Neural cell (in vitro differentiated cells): ENCODE measurements around the gene WIF1.

Experiments used
- CTCF ChIP-seq: fragments of 450-650 bp; IDR thresholded peaks from 2 replicates; pipeline ENCODE4 v1.5.1; 2014; ENCODE audit warnings: antibody characterized with exemption, mild to moderate bottlenecking, moderate library complexity; ENCODE audit not compliant: poor library complexity, severe bottlenecking
- EP300 ChIP-seq: fragments of 450-650 bp; conservative IDR thresholded peaks from 2 replicates; pipeline ENCODE4 v1.6.1; 2014; ENCODE audit warnings: antibody characterized with exemption, mild to moderate bottlenecking, moderate library complexity; ENCODE audit not compliant: poor library complexity, severe bottlenecking
- EZH2 ChIP-seq: fragments of 200-600, 300-800 bp; shearing (Covaris generic), sonication (generic); IDR thresholded peaks from 2 replicates; pipeline ENCODE4 v1.6.1; 2014; ENCODE audit warnings: antibody characterized with exemption, low read length, borderline replicate concordance, mild to moderate bottlenecking; ENCODE audit not compliant: insufficient read depth, poor library complexity, severe bottlenecking
- POLR2AphosphoS5 ChIP-seq: IDR thresholded peaks from 2 replicates; pipeline ENCODE4 v1.6.1; 2012
- RAD21 ChIP-seq: fragments of 450-650 bp; conservative IDR thresholded peaks from 2 replicates; pipeline ENCODE4 v1.6.1; 2014; ENCODE audit warnings: antibody characterized with exemption, mild to moderate bottlenecking, moderate library complexity
- REST ChIP-seq: IDR thresholded peaks from 2 replicates; pipeline ENCODE4 v1.6.1; 2012; ENCODE audit warnings: borderline replicate concordance
- SMC3 ChIP-seq: fragments of 450-650 bp; conservative IDR thresholded peaks from 2 replicates; pipeline ENCODE4 v1.6.1; 2014; ENCODE audit warnings: antibody characterized with exemption, mild to moderate bottlenecking, moderate library complexity; ENCODE audit not compliant: poor library complexity
- TAF1 ChIP-seq: IDR thresholded peaks from 2 replicates; pipeline ENCODE4 v1.6.1; 2012; ENCODE audit warnings: low read depth

GRCh38 chr12:65067383-65067782, 53.7 kb downstream of the WIF1 start:
- TF ChIP-seq CTCF, result no peak
- no peak for TF ChIP-seq POLR2AphosphoS5
- no peak for TF ChIP-seq EZH2
- TF ChIP-seq RAD21, result no peak
- no peak for TF ChIP-seq REST
- TF ChIP-seq SMC3, result no peak
- no peak for TF ChIP-seq EP300
- no peak for TF ChIP-seq TAF1
